DND-41 (cell line): ENCODE measurements around the gene RCAN2.

Experiments used
- ATAC-seq: fragments of 200-7000 bp; cut with Tn5 transposase; 3 replicates; pipeline ENCODE4 v1.9.1; 2021; ENCODE audit warnings: low read depth; ENCODE audit not compliant: insufficient read depth
- DNase-seq: peaks from one replicate; pipeline ENCODE4 v3.0.0-alpha.2; 2020
- H2AFZ ChIP-seq: 2 replicates; pipeline ENCODE4 v1.6.0; 2012; ENCODE audit warnings: low read depth, low read length
- H3K27ac ChIP-seq: 2 replicates; pipeline ENCODE4 v1.5.1; 2012; ENCODE audit warnings: low read length, inconsistent platforms
- H3K27me3 ChIP-seq: fragments of 200-600 bp; sonication (generic); 2 replicates; pipeline ENCODE4 v1.6.0; 2012; ENCODE audit warnings: low read length, mild to moderate bottlenecking, inconsistent platforms; ENCODE audit not compliant: insufficient read depth, poor library complexity
- H3K36me3 ChIP-seq: 2 replicates; pipeline ENCODE4 v1.5.1; 2012; ENCODE audit warnings: low read length, inconsistent platforms; ENCODE audit not compliant: insufficient read depth
- H3K4me1 ChIP-seq: 2 replicates; pipeline ENCODE4 v1.5.1; 2012; ENCODE audit warnings: mild to moderate bottlenecking, low read length; ENCODE audit not compliant: insufficient read depth
- H3K4me2 ChIP-seq: 2 replicates; pipeline ENCODE4 v1.6.0; 2012; ENCODE audit warnings: mild to moderate bottlenecking, moderate library complexity, low read length, inconsistent platforms; ENCODE audit not compliant: insufficient read depth
- H3K4me3 ChIP-seq, 2 experiments: fragments of 200-600 bp in 1 of 2; shearing (Covaris generic) in 1 of 2; 2 replicates each; pipeline ENCODE4 v1.5.1; 2012 to 2016; ENCODE audit warnings: inconsistent platforms in 2 of 2, low read length in 2 of 2, mild to moderate bottlenecking in 2 of 2, low read depth in 1 of 2, moderate library complexity in 1 of 2
- H3K79me2 ChIP-seq: 2 replicates; pipeline ENCODE4 v1.6.0; 2012; ENCODE audit warnings: low read length, inconsistent platforms; ENCODE audit not compliant: insufficient read depth
- H3K9ac ChIP-seq: 2 replicates; pipeline ENCODE4 v1.6.0; 2012; ENCODE audit warnings: low read depth, mild to moderate bottlenecking, inconsistent platforms, low read length, moderate library complexity
- H3K9me3 ChIP-seq: 2 replicates; pipeline ENCODE4 v1.5.1; 2012; ENCODE audit warnings: low read length, moderate library complexity, mild to moderate bottlenecking, inconsistent platforms; ENCODE audit not compliant: insufficient read depth, severe bottlenecking
- H4K20me1 ChIP-seq: 2 replicates; pipeline ENCODE4 v1.6.0; 2012; ENCODE audit warnings: low read length; ENCODE audit not compliant: insufficient read depth
- CTCF ChIP-seq: IDR thresholded peaks from 2 replicates; pipeline ENCODE4 v1.5.1; 2012; ENCODE audit warnings: borderline replicate concordance, low read length, moderate library complexity, mild to moderate bottlenecking; ENCODE audit not compliant: poor library complexity, severe bottlenecking; ENCODE audit errors: extremely low read depth
- EZH2 ChIP-seq: IDR thresholded peaks from 3 replicates; pipeline ENCODE4 v1.6.1; 2012; ENCODE audit warnings: borderline replicate concordance, low read depth, mild to moderate bottlenecking, moderate library complexity, low read length, inconsistent platforms; ENCODE audit not compliant: severe bottlenecking

RCAN2 gene

GRCh38 chr6:46299253-46299652, 192.0 kb downstream of the RCAN2 start:
- Histone ChIP-seq H3K27me3 (peaks cover 13% of the 10 kb centered on the region), H3K4me2 (no peak overlapping the region), H2AFZ (no peak overlapping the region), H3K9me3 (no peaks in the 10 kb centered on the region), H3K4me3 (no peak overlapping the region), H3K9ac (no peak overlapping the region), H3K27ac (no peak overlapping the region), H3K79me2 (no peaks in the 10 kb centered on the region), H3K36me3 (no peaks in the 10 kb centered on the region), H3K4me1 (no peaks in the 10 kb centered on the region), H4K20me1 (no peaks in the 10 kb centered on the region)
- DNase-seq (no peak), ATAC-seq (no peak)
- TF ChIP-seq EZH2 (no peak), CTCF (no peak)

GRCh38 chr6:46296586-46296985, 194.7 kb downstream of the RCAN2 start:
- H3K27me3 ChIP-seq = peaks cover 17% of the 10 kb centered on the region
- no peaks in the 10 kb centered on the region for H3K9me3 ChIP-seq
- no peak overlapping the region for H3K4me3 ChIP-seq
- H3K4me2 ChIP-seq = no peak overlapping the region
- no peak overlapping the region for H3K27ac ChIP-seq
- ATAC-seq = no peak
- no peaks in the 10 kb centered on the region for H4K20me1 ChIP-seq
- H2AFZ ChIP-seq = no peak overlapping the region
- TF ChIP-seq CTCF = no peak
- no peak for TF ChIP-seq EZH2
- DNase-seq = no peak
- H3K9ac ChIP-seq = no peak overlapping the region
- H3K4me1 ChIP-seq = no peaks in the 10 kb centered on the region
- H3K79me2 ChIP-seq = no peaks in the 10 kb centered on the region
- H3K36me3 ChIP-seq = no peaks in the 10 kb centered on the region

GRCh38 chr6:46293641-46294316, 197.5 kb downstream of the RCAN2 start:
- H4K20me1 ChIP-seq = no peaks in the 10 kb centered on the region
- H3K9me3 ChIP-seq = no peaks in the 10 kb centered on the region
- no peak overlapping the region for H3K27ac ChIP-seq
- no peak overlapping the region for H3K4me3 ChIP-seq
- no peaks in the 10 kb centered on the region for H3K36me3 ChIP-seq
- H3K4me2 ChIP-seq = no peak overlapping the region
- H3K79me2 ChIP-seq = no peaks in the 10 kb centered on the region
- TF ChIP-seq EZH2 = no peak
- no peak for TF ChIP-seq CTCF
- H3K4me1 ChIP-seq = no peaks in the 10 kb centered on the region
- H3K9ac ChIP-seq = no peak overlapping the region
- H2AFZ ChIP-seq = no peak overlapping the region
- DNase-seq (no peak), ATAC-seq (no peak)
- peaks cover 23% of the 10 kb centered on the region for H3K27me3 ChIP-seq

GRCh38 chr6:46291880-46292279, 199.4 kb downstream of the RCAN2 start:
- Histone ChIP-seq H3K4me2 (no peak overlapping the region), H3K4me1 (no peaks in the 10 kb centered on the region), H3K36me3 (no peaks in the 10 kb centered on the region), H3K4me3 (no peak overlapping the region), H3K27me3 (peaks cover 28% of the 10 kb centered on the region), H3K9ac (no peak overlapping the region), H3K79me2 (no peaks in the 10 kb centered on the region), H3K9me3 (no peaks in the 10 kb centered on the region), H2AFZ (no peak overlapping the region), H3K27ac (no peak overlapping the region), H4K20me1 (no peaks in the 10 kb centered on the region)
- TF ChIP-seq EZH2 (no peak), CTCF (no peak)
- ATAC-seq (no peak), DNase-seq (no peak)
